NT2/D1 (cell line): ENCODE measurements around the gene SRD5A3.

Experiments used
- YY1 ChIP-seq: IDR thresholded peaks from 2 replicates; pipeline ENCODE4 v1.6.1; 2011; ENCODE audit not compliant: insufficient read length, insufficient read depth
- ZNF274 ChIP-seq: IDR thresholded peaks from 2 replicates; pipeline ENCODE4 v1.6.1; 2011; ENCODE audit warnings: mild to moderate bottlenecking, low read depth, low read length

DNA sequence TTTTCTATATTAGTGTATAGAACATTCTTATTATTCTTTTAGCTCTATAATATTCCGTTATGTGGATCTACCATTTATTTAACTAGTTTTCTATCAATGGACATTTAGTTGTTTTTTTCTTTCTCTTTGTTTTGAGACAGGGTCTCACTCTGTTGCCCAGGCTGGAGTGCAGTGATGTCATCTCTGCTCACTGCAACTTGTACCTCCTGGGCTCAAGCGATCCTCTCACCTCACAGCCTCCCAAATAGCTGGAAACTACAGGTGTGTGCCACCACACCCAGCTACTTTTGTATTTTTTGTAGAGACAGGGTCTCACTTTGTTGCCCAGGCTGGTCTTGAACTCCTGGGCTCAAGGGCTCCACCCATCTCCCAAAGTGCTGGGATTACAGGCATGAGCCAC is 60.5 kb downstream of the SRD5A3 start:
- TF ChIP-seq ZNF274 (no peak), YY1 (no peak)
